Measurements from ENCODE around the gene TSHZ2. TPM values are rescaled to one million over a fixed set of nuclear protein-coding genes. Genes with fewer than 3 reads are reported as not detected.

The TSHZ2 gene
- total RNA-seq, 1 donor from 2014 or later = 1.2 TPM

GRCh38 chr20:52926505-52926904, 45.7 kb upstream of the TSHZ2 start:
- Mint-ChIP-seq H3K27ac (ENCODE audit: unreplicated experiment) (no peak overlapping the region), H3K4me1 (ENCODE audit: low read depth, unreplicated experiment) (peaks cover 26% of the 10 kb centered on the region), H3K4me3 (ENCODE audit: unreplicated experiment) (no peak overlapping the region), H3K36me3 (ENCODE audit: low read depth, unreplicated experiment) (no peaks in the 10 kb centered on the region), H3K27me3 (ENCODE audit: low read depth, unreplicated experiment) (no peaks in the 10 kb centered on the region), H3K9me3 (ENCODE audit: unreplicated experiment) (peaks cover 2% of the 10 kb centered on the region)
- H3K4me1 ChIP-seq (ENCODE audit: insufficient read depth, low read length) = peaks cover 9% of the 10 kb centered on the region
- no peaks in the 10 kb centered on the region for H3K9me3 ChIP-seq (ENCODE audit: insufficient read depth, low read depth, low read length)
- H3K36me3 ChIP-seq (ENCODE audit: insufficient read depth, low read length) = no peaks in the 10 kb centered on the region
- no peaks in the 10 kb centered on the region for H4K20me1 ChIP-seq (ENCODE audit: insufficient read depth, low read length)
- H3K27ac ChIP-seq (ENCODE audit: low read depth, low read length) = no peak overlapping the region
- H3K27me3 ChIP-seq (ENCODE audit: insufficient read depth, low read length) = no peaks in the 10 kb centered on the region
- H2AFZ ChIP-seq (ENCODE audit: low read depth, low read length) = no peak overlapping the region
- no peak for TF ChIP-seq CTCF (IDR thresholded peaks at IDR 0.05; ENCODE audit: insufficient read depth, low read depth, low read length)
- TF ChIP-seq EZH2 (IDR thresholded peaks at IDR 0.05; ENCODE audit: insufficient read depth, low read length) = no peak
- DNase-seq (ENCODE audit: low read depth) (peak; percentile 12), FAIRE-seq (no peak)
- no peak overlapping the region for H3K4me3 ChIP-seq (ENCODE audit: insufficient read depth, low read depth, low read length)
- no peak overlapping the region for H3K4me2 ChIP-seq (ENCODE audit: low read length)
- H3K9ac ChIP-seq (ENCODE audit: low read length) = no peak overlapping the region
- H3K79me2 ChIP-seq (ENCODE audit: insufficient read depth, low read length) = no peaks in the 10 kb centered on the region

GRCh38 chr20:52933867-52934266, 38.3 kb upstream of the TSHZ2 start:
- Mint-ChIP-seq H3K4me3 (ENCODE audit: unreplicated experiment) (no peak overlapping the region), H3K9me3 (ENCODE audit: unreplicated experiment) (peaks cover 2% of the 10 kb centered on the region), H3K4me1 (ENCODE audit: low read depth, unreplicated experiment) (peaks cover 18% of the 10 kb centered on the region), H3K27me3 (ENCODE audit: low read depth, unreplicated experiment) (no peaks in the 10 kb centered on the region), H3K27ac (ENCODE audit: unreplicated experiment) (no peak overlapping the region), H3K36me3 (ENCODE audit: low read depth, unreplicated experiment) (no peaks in the 10 kb centered on the region)
- Histone ChIP-seq H3K79me2 (ENCODE audit: insufficient read depth, low read length) (no peaks in the 10 kb centered on the region), H4K20me1 (ENCODE audit: insufficient read depth, low read length) (no peaks in the 10 kb centered on the region), H3K27me3 (ENCODE audit: insufficient read depth, low read length) (no peaks in the 10 kb centered on the region), H2AFZ (ENCODE audit: low read depth, low read length) (no peak overlapping the region), H3K36me3 (ENCODE audit: insufficient read depth, low read length) (no peaks in the 10 kb centered on the region), H3K9me3 (ENCODE audit: insufficient read depth, low read depth, low read length) (no peaks in the 10 kb centered on the region), H3K9ac (ENCODE audit: low read length) (no peak overlapping the region), H3K4me3 (ENCODE audit: insufficient read depth, low read depth, low read length) (no peak overlapping the region), H3K4me1 (ENCODE audit: insufficient read depth, low read length) (no peaks in the 10 kb centered on the region), H3K4me2 (ENCODE audit: low read length) (no peak overlapping the region), H3K27ac (ENCODE audit: low read depth, low read length) (no peak overlapping the region)
- TF ChIP-seq CTCF (IDR thresholded peaks at IDR 0.05; ENCODE audit: insufficient read depth, low read depth, low read length) (no peak), EZH2 (IDR thresholded peaks at IDR 0.05; ENCODE audit: insufficient read depth, low read length) (no peak)
- FAIRE-seq (no peak), DNase-seq (ENCODE audit: low read depth) (no peak)

GRCh38 chr20:52936351-52937340, 35.5 kb upstream of the TSHZ2 start:
- no peak for FAIRE-seq
- no peaks in the 10 kb centered on the region for H3K27me3 ChIP-seq (ENCODE audit: insufficient read depth, low read length)
- DNase-seq (ENCODE audit: low read depth) = no peak
- no peak overlapping the region for H3K9ac ChIP-seq (ENCODE audit: low read length)
- Mint-ChIP-seq H3K4me1 (ENCODE audit: low read depth, unreplicated experiment) (peaks cover 18% of the 10 kb centered on the region), H3K36me3 (ENCODE audit: low read depth, unreplicated experiment) (no peaks in the 10 kb centered on the region), H3K27me3 (ENCODE audit: low read depth, unreplicated experiment) (no peaks in the 10 kb centered on the region), H3K27ac (ENCODE audit: unreplicated experiment) (peak overlapping the region; percentile 50), H3K9me3 (ENCODE audit: unreplicated experiment) (no peaks in the 10 kb centered on the region), H3K4me3 (ENCODE audit: unreplicated experiment) (no peak overlapping the region)
- H3K79me2 ChIP-seq (ENCODE audit: insufficient read depth, low read length) = no peaks in the 10 kb centered on the region
- H3K4me1 ChIP-seq (ENCODE audit: insufficient read depth, low read length) = no peaks in the 10 kb centered on the region
- H3K4me3 ChIP-seq (ENCODE audit: insufficient read depth, low read depth, low read length) = no peak overlapping the region
- no peaks in the 10 kb centered on the region for H4K20me1 ChIP-seq (ENCODE audit: insufficient read depth, low read length)
- H3K27ac ChIP-seq (ENCODE audit: low read depth, low read length) = no peak overlapping the region
- H2AFZ ChIP-seq (ENCODE audit: low read depth, low read length) = no peak overlapping the region
- no peaks in the 10 kb centered on the region for H3K9me3 ChIP-seq (ENCODE audit: insufficient read depth, low read depth, low read length)
- TF ChIP-seq CTCF (IDR thresholded peaks at IDR 0.05; ENCODE audit: insufficient read depth, low read depth, low read length) = no peak
- no peak for TF ChIP-seq EZH2 (IDR thresholded peaks at IDR 0.05; ENCODE audit: insufficient read depth, low read length)
- H3K4me2 ChIP-seq (ENCODE audit: low read length) = no peak overlapping the region
- no peaks in the 10 kb centered on the region for H3K36me3 ChIP-seq (ENCODE audit: insufficient read depth, low read length)

All from astrocyte (in vitro differentiated cells and primary cell).